ENCODE results near the gene CCL15.

The CCL15 gene

GRCh38 chr17:35988164-35988563 is 13.2 kb downstream of the CCL15 start:
- FAIRE-seq: no peak

- FAIRE-seq: no peak
Measured at GRCh38 chr17:35986643-35987042, 14.7 kb downstream of the CCL15 start, which contains the start of gene CCL14. CCL14 (minus strand) TSS chr17:35986729; CDS start chr17:35986649, 80 bp downstream.

- FAIRE-seq: no peak
Measured at GRCh38 chr17:35984140-35984539, 17.2 kb downstream of the CCL15 start.

DNA sequence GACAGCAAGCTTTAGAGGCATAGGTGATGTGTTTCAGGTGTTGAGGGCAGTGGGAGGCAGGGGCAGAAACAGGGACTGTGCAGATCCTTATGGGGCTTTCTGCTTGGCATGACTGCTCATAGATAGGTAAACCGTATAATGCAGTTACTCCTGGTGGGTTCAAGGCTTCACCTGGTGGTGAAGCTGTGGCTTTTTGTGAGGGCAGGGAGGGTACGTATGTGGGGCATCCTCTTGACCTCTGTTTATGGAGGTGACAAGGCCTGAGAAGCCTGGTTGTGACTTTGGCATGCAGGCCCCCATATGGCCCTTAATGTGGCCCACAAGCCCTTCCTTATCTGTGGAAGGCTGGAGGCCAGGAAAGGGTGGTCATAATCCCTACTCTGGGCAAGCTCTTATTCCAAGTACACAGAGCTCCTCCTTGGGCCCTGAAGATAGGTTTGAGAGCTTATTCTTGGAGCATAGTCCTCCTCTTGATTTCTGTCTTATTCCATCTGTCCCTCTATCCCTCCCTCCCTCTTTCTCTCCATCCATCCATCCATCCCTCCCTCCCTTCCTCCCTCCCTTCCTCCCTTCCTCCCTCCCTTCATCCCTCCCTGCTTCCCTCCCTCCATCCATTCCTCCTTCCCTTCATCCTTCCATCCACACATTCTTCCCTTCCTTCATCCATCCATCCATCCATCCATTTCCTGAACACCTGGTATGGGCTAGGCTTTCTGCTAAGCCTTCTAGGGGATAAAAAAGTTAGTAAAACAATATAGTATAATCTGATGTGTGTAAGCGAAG is 18.8 kb downstream of the CCL15 start:
- FAIRE-seq: no peak

GRCh38 chr17:35981908-35982330 is 19.4 kb downstream of the CCL15 start:
- no peak for FAIRE-seq

GRCh38 chr17:35981246-35981645 is 20.1 kb downstream of the CCL15 start, which contains the start of gene CCL16:
CCL16 (minus strand) TSS chr17:35981497; CDS start chr17:35981420, 77 bp downstream.
- no peak for FAIRE-seq

- FAIRE-seq: no peak
Measured at GRCh38 chr17:35978346-35978745, 23.0 kb downstream of the CCL15 start.

DNA sequence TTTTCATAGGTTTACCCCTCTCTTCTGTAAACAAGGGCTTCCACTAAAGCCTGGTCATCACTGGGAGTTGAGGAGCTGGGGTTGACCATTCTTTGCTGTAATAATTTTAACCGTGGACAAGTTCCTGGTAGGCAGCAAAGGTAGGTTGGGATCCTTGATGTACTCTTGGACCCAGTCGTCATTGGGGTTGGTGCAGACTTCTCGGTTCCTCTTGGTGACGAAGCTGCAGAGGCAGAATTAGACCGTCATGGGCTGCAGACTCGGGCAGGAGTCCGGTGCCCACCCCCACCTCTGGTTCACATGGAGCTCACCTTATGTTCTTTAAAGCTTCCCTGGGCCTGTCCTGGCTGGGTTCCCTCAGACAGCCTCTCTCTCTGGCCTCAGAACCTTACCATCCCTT is 23.8 kb downstream of the CCL15 start:
- FAIRE-seq: no peak

GRCh38 chr17:35973333-35974260 is 27.8 kb downstream of the CCL15 start:
- FAIRE-seq: no peak

DNA sequence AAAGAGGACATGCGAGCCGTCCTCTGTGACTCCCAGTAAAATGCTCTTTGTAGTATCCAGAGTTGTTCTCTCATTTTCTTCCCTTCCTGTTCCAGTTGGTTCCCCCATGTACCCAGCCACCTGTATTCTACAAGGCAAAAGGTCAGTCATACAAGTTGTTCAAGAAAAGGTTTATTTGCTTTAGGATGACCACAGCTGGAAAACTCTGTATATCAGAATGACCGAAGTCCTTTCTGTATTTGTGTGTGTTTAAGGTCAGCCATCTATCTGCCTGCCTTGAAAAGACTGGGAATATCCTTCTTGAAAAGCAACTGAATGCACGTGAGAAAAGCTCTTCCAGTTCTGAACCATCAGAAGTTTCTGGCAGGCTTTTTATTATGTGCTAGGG is 28.4 kb downstream of the CCL15 start:
- no peak for FAIRE-seq

DNA sequence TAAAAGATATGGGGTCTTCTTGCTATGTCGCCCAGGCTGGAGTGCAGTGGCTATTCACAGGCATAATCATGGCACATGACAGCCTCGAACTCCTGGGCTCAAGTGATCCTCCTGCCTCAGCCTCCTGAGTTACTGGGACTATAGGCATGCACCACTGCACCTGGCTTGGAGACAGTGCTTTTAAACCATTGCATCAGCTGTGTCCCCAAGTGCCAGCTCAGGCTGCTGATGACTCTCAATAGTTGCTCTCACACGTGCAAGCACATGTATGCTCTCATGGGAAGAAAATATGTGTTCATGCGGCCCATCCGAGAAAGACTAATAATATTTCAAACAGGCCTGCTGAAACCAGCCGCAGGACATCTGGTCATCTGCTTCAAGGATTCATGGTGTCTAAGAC is 28.8 kb downstream of the CCL15 start:
- FAIRE-seq: no peak

DNA sequence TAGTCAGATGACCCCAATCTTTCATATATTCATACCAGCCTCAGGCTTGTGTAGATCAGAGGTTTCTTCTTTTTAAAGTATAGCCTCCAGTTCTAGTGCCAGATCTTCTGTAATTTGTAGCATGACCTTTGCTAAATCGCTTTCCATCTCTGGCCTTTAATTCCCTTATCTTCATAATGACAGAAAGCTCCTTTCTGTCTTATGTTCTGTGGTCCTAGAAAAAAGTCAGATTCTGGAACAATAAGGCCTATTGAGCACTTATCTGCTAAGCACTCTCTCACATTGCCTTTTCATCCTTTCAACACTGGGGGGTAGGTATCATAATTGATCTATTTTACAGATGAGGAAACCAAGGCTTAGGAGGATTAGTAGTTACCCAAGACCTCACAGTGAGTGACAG is 29.3 kb downstream of the CCL15 start:
- no peak for FAIRE-seq

- no peak for FAIRE-seq
Measured at GRCh38 chr17:35969558-35970380, 31.6 kb downstream of the CCL15 start.

- FAIRE-seq: no peak
Measured at GRCh38 chr17:35968520-35969054, 32.8 kb downstream of the CCL15 start.

DNA sequence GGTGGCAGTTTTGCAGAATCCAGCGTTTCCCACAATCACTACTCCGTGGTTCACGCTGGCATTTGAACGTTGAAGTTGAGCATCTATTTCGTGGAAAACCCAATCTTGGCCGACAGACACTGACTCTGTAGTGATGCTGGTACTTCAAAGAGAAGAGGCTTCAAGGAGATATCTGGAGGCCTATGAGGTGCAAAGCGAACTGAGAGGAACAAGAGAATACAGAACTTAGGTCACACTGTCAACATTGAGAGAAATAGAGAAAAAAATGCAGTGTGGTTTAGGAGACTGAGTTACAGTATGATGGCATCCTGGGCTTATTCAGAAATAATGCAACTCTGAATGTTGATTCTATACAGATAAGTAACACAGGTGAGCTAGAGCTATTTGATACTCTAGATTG is 36.1 kb downstream of the CCL15 start:
- FAIRE-seq: no peak

DNA sequence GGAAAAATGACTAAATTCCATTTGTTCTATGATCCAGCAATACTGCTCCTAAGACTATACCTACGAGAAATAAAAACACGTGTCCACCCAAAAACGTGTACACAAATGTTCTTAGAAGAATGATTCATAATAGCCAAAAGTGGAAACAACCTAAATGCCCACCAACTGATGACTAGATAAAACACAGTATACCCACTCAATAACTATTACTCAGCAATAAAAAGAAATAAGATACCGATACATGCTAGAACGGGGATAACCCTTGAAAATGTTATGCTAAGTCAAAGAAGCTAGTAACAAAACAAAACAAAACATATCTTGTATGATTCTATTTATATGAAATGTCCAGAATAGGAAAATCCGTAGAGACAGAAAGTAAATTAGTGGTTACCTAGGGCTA is 37.7 kb downstream of the CCL15 start:
- FAIRE-seq: no peak

DNA sequence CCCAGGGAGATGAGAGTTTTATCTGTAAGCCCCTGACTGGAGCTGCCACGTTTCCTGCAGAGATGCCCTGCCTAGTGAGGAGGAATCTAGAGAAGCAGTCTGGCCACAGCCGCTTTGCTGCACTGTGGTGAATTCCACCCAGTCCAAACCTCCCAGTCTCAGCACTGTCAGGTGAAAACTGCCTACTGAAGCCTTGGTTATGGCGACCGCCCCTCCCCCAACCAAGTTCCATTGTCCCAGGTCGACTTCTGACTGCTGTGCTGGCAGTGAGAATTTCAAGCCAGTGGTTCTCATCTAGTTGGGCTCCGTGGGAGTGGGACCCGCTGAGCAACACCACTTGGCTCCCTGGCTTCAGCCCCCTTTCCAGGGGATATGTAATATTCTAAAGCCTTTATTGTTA is 47.6 kb downstream of the CCL15 start:
- FAIRE-seq: no peak

GRCh38 chr17:35949401-35949800 is 52.0 kb downstream of the CCL15 start:
- no peak for FAIRE-seq

- no peak for FAIRE-seq
Measured at GRCh38 chr17:35948092-35948491, 53.3 kb downstream of the CCL15 start.
